Gastroesophageal sphincter (tissue), 3 donors: ENCODE results near the gene PHF12.

ENCODE experiments used
- CTCF ChIP-seq, 4 experiments: fragments of 200-600 bp in 2 of 4; fragments of 450-650 bp in 2 of 4; sonication (generic) in 1 of 4; IDR thresholded peaks; one replicate each; pipeline ENCODE4 v1.5.1; 2017 to 2019; ENCODE audit warnings: antibody characterized with exemption in 4 of 4, mild to moderate bottlenecking in 2 of 4, moderate library complexity in 2 of 4
- POLR2A ChIP-seq, 2 donors: fragments of 450-650 bp; IDR thresholded peaks; one replicate each; pipeline ENCODE4 v1.6.1; 2017; ENCODE audit warnings: antibody characterized with exemption in 2 of 2, mild to moderate bottlenecking in 2 of 2, moderate library complexity in 1 of 2

GRCh38 chr17:28948342-28948741 lies 3.0 kb downstream of the PHF12 start:
- TF ChIP-seq CTCF (IDR thresholded peaks at IDR 0.05) (no peak), POLR2A (IDR thresholded peaks at IDR 0.05) (no peak)
